Left ventricle myocardium superior (tissue), 1 donor: ENCODE measurements around the gene EPM2A. TPM values are rescaled to one million over a fixed set of nuclear protein-coding genes. Genes with fewer than 3 reads are reported as not detected.
"Not testable (repeated sequence)": the region's sequence is repeated elsewhere in the genome, so short reads cannot be mapped to it uniquely, and the experiment has no call there.

Experiments
- ATAC-seq: fragments of 200-7000 bp; cut with Tn5 transposase; one replicate; pipeline ENCODE4 v1.9.1; 2020; ENCODE audit warnings: mild to moderate bottlenecking, moderate library complexity
- DNase-seq: peaks from one replicate; pipeline ENCODE4 v3.0.0-alpha.2; 2020
- intact Hi-C: fragments of 100-400 bp; cut with micrococcal nuclease; formaldehyde crosslinking; loops from one replicate; pipeline ENCODE4 v1.11.0; 2022
- long read RNA-seq: library from polyadenylated mRNA; unstranded; transcript quantifications from one replicate; pipeline ENCODE4 v2.0.0, GENCODE V29; 2021
- total RNA-seq: library from RNA; stranded (reverse); fragmentation: NEBNext Ultra II Directional; extraction: Animal tissue kit (Norgen Biotek cat#: 25700); gene quantifications from one replicate; pipeline ENCODE4 v1.2.1, GENCODE V29; 2021
- donor health status: DM: no; HTN: yes; CAD: no; lungs with severe emphysema.

The EPM2A gene
- 49.2 TPM for total RNA-seq
- long read RNA-seq, full-length matches to known transcripts = 116 of 132 reads
- long read RNA-seq, partial matches to known transcripts = 14 of 132 reads
- long read RNA-seq, other reads (novel, unspliced or antisense) = 2 of 132 reads

- DNase-seq = peak; percentile 92
- intact Hi-C loops = no loop called here
- peak; percentile 88 for ATAC-seq
Measured at GRCh38 chr6:145735356-145736165, at the start of gene EPM2A. TSS of gene EPM2A (minus strand) at chr6:145735520. CDS start at chr6:145735498, 22 bp downstream.

- ATAC-seq (peak; percentile 97), DNase-seq (peak; percentile 45)
- intact Hi-C loops = no loop called here
Measured at GRCh38 chr6:145784683-145785082, 49.4 kb upstream of the EPM2A start.

GRCh38 chr6:145783796-145784195, 48.5 kb upstream of the EPM2A start:
- ATAC-seq = no peak
- intact Hi-C loops = no loop called here
- no peak for DNase-seq

GRCh38 chr6:145772846-145773245, 37.5 kb upstream of the EPM2A start:
- intact Hi-C loops = no loop called here
- DNase-seq (no peak), ATAC-seq (no peak)

GRCh38 chr6:145765449-145765848, 30.1 kb upstream of the EPM2A start:
- intact Hi-C loops = no loop called here
- ATAC-seq (no peak), DNase-seq (no peak)

- DNase-seq (no peak), ATAC-seq (no peak)
- intact Hi-C loops = no loop called here
Measured at GRCh38 chr6:145763742-145764141, 28.4 kb upstream of the EPM2A start.

- ATAC-seq (no peak), DNase-seq (no peak)
- intact Hi-C loops = no loop called here
Measured at GRCh38 chr6:145761584-145761983, 26.3 kb upstream of the EPM2A start.

GRCh38 chr6:145758113-145758512, 22.8 kb upstream of the EPM2A start:
- intact Hi-C loops = no loop called here
- ATAC-seq = no peak
- no peak for DNase-seq

- DNase-seq = no peak
- ATAC-seq = peak; percentile 62
- intact Hi-C loops = no loop called here
Measured at GRCh38 chr6:145756170-145756662, 20.9 kb upstream of the EPM2A start.

GRCh38 chr6:145755682-145756081, 20.4 kb upstream of the EPM2A start:
- intact Hi-C loops = no loop called here
- ATAC-seq (no peak), DNase-seq (no peak)

GRCh38 chr6:145752638-145753037, 17.3 kb upstream of the EPM2A start:
- no peak for ATAC-seq
- no peak for DNase-seq
- intact Hi-C loops = no loop called here

GRCh38 chr6:145749632-145750031, 14.3 kb upstream of the EPM2A start:
- intact Hi-C loops = no loop called here

GRCh38 chr6:145745861-145746260, 10.5 kb upstream of the EPM2A start:
- DNase-seq = no peak
- intact Hi-C loops = no loop called here
- ATAC-seq = no peak

More at GRCh38 chr6:145749632-145750031, 14.3 kb upstream of the EPM2A start:
- no peak for DNase-seq
- ATAC-seq = no peak

- intact Hi-C loops = no loop called here
- DNase-seq (no peak), ATAC-seq (no peak)
Measured at GRCh38 chr6:145744619-145745018, 9.3 kb upstream of the EPM2A start.

GRCh38 chr6:145743332-145743731, 8.0 kb upstream of the EPM2A start:
- ATAC-seq = no peak
- no peak for DNase-seq
- intact Hi-C loops = no loop called here

- ATAC-seq, intact Hi-C loops, DNase-seq: not testable (repeated sequence)
Measured at GRCh38 chr6:145742472-145742871, 7.2 kb upstream of the EPM2A start.

GRCh38 chr6:145739685-145740084, 4.4 kb upstream of the EPM2A start:
- ATAC-seq, intact Hi-C loops, DNase-seq: not testable (repeated sequence)

- DNase-seq (no peak), ATAC-seq (no peak)
- intact Hi-C loops = no loop called here
Measured at GRCh38 chr6:145738265-145738664, 2.9 kb upstream of the EPM2A start.

GRCh38 chr6:145736661-145737144, 1.4 kb upstream of the EPM2A start:
- no peak for ATAC-seq
- intact Hi-C loops = no loop called here
- DNase-seq = no peak

GRCh38 chr6:145734486-145735355, 599 bp downstream of the EPM2A start:
- ATAC-seq = peak; percentile 92
- DNase-seq = peak; percentile 94
- intact Hi-C loops = no loop called here
